CD4-positive, alpha-beta T cell (primary cell): ENCODE results near the gene SAG. TPM values are rescaled to one million over a fixed set of nuclear protein-coding genes. Genes with fewer than 3 reads are reported as not detected.

Experiments
- ATAC-seq: fragments of 200-7000 bp; cut with Tn5 transposase; one replicate; pipeline ENCODE4 v1.10.0; 2022; ENCODE audit warnings: mild to moderate bottlenecking; ENCODE audit not compliant: poor library complexity
- CTCF ChIA-PET: fragments of 350-600 bp; sonication (Branson Sonifier 250); formaldehyde crosslinking; loops from one replicate; lab custom pipeline; 2021; ENCODE audit warnings: antibody characterized with exemption, inconsistent platforms; lab: Charles Lee
- POLR2A ChIA-PET: fragments of 350-600 bp; sonication (Branson Sonifier 250); formaldehyde crosslinking; loops from one replicate; lab custom pipeline; 2021; ENCODE audit warnings: antibody characterized with exemption, inconsistent platforms; lab: Charles Lee
- DNase-seq, 14 experiments: peaks; one replicate each; pipeline ENCODE4 v3.0.0-alpha.2; 2013 to 2020; ENCODE audit warnings: mixed read lengths in 2 of 14
- H3K27ac ChIP-seq, 2 donors: one replicate each; pipeline versions ENCODE4 v1.5.1 to v1.7.0; 2013; ENCODE audit warnings: low read length in 2 of 2, low read depth in 1 of 2, mild to moderate bottlenecking in 1 of 2
- H3K27me3 ChIP-seq, 2 experiments: 1 replicate in 1 of 2; 2 replicates in 1 of 2; pipeline versions ENCODE4 v1.6.1 to v1.7.0; 2013; ENCODE audit warnings: low read length in 2 of 2, control low read depth in 1 of 2, mild to moderate bottlenecking in 1 of 2, moderate library complexity in 1 of 2; ENCODE audit not compliant: insufficient read depth in 2 of 2, control insufficient read depth in 1 of 2
- H3K36me3 ChIP-seq: one replicate; pipeline ENCODE4 v1.6.1; 2013; ENCODE audit warnings: low read length, control low read depth; ENCODE audit not compliant: insufficient read depth
- H3K4me1 ChIP-seq: one replicate; pipeline ENCODE4 v1.6.1; 2013; ENCODE audit warnings: low read length, control low read depth; ENCODE audit not compliant: insufficient read depth
- H3K4me3 ChIP-seq: one replicate; pipeline ENCODE4 v1.5.1; 2013; ENCODE audit warnings: mild to moderate bottlenecking, low read length, moderate library complexity
- H3K9me3 ChIP-seq, 2 experiments: 1 replicate in 1 of 2; 2 replicates in 1 of 2; pipeline versions ENCODE4 v1.6.1 to v1.7.0; 2013; ENCODE audit warnings: low read length in 2 of 2, mild to moderate bottlenecking in 2 of 2, control low read depth in 1 of 2, moderate library complexity in 1 of 2; ENCODE audit not compliant: control insufficient read depth in 1 of 2, insufficient read depth in 1 of 2
- H3K27ac Mint-ChIP-seq: one replicate; pipeline ENCODE4 v1.8.0; 2020; ENCODE audit warnings: mixed read lengths
- H3K27me3 Mint-ChIP-seq: one replicate; pipeline ENCODE4 v1.8.0; 2021; ENCODE audit warnings: mixed read lengths
- H3K36me3 Mint-ChIP-seq: one replicate; pipeline ENCODE4 v1.8.0; 2021; ENCODE audit warnings: low read depth, mixed read lengths
- H3K4me1 Mint-ChIP-seq: one replicate; pipeline ENCODE4 v1.8.0; 2021; ENCODE audit warnings: low read depth, mixed read lengths
- H3K4me3 Mint-ChIP-seq: one replicate; pipeline ENCODE4 v1.8.0; 2020; ENCODE audit warnings: mild to moderate bottlenecking, mixed read lengths
- H3K9me3 Mint-ChIP-seq: one replicate; pipeline ENCODE4 v1.8.0; 2020; ENCODE audit warnings: mixed read lengths
- intact Hi-C, 2 experiments: fragments of 100-400 bp; cut with DNase I in 1 of 2; cut with micrococcal nuclease in 1 of 2; formaldehyde crosslinking; loops; one replicate each; pipeline versions ENCODE4 v1.15.1 to v1.9.0; 2023 to 2025; cut with DNase I, micrococcal nuclease
- total RNA-seq, 174 experiments: library from RNA in 2 of 174; stranded (reverse) in 2 of 174; gene quantifications; one replicate each; pipeline ENCODE4 v1.2.3 and lab custom pipeline; 2021 to 2026
- TF ChIP-seq, protein P1 (sequence below): fragments of 200-600 bp; IDR thresholded peaks from one replicate; pipeline ENCODE4 v1.8.0; 2022; ENCODE audit warnings: antibody characterized with exemption, mild to moderate bottlenecking

Gene SAG
- total RNA-seq, 2 experiments from 2014 or later: 0.03 to 0.22 TPM

DNA sequence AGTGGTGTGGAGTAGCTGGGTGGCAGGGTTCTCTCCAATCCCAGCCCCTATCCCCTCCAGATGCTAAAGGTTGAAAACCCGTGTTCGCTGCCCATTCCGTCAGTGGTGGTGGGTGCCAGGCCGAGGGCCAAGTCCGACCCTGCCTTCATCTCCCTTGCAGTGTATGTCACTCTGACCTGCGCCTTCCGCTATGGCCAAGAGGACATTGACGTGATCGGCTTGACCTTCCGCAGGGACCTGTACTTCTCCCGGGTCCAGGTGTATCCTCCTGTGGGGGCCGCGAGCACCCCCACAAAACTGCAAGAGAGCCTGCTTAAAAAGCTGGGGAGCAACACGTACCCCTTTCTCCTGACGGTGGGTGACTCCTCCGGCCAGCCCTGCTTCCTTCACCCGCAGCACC lies 12.9 kb downstream of the SAG start:
- ATAC-seq (no peak), DNase-seq (no peak)
- Mint-ChIP-seq H3K36me3 (no peaks in the 10 kb centered on the region), H3K4me1 (peaks cover 14% of the 10 kb centered on the region), H3K27ac (no peak overlapping the region), H3K27me3 (no peaks in the 10 kb centered on the region), H3K9me3 (no peaks in the 10 kb centered on the region), H3K4me3 (no peak overlapping the region)
- Histone ChIP-seq H3K36me3 (no peaks in the 10 kb centered on the region), H3K9me3 (no peaks in the 10 kb centered on the region), H3K27me3 (no peaks in the 10 kb centered on the region), H3K4me3 (no peak overlapping the region), H3K4me1 (peaks cover 9% of the 10 kb centered on the region), H3K27ac (no peak overlapping the region)
- intact Hi-C loops: no loop called here
- TF ChIP-seq, protein P1, sequence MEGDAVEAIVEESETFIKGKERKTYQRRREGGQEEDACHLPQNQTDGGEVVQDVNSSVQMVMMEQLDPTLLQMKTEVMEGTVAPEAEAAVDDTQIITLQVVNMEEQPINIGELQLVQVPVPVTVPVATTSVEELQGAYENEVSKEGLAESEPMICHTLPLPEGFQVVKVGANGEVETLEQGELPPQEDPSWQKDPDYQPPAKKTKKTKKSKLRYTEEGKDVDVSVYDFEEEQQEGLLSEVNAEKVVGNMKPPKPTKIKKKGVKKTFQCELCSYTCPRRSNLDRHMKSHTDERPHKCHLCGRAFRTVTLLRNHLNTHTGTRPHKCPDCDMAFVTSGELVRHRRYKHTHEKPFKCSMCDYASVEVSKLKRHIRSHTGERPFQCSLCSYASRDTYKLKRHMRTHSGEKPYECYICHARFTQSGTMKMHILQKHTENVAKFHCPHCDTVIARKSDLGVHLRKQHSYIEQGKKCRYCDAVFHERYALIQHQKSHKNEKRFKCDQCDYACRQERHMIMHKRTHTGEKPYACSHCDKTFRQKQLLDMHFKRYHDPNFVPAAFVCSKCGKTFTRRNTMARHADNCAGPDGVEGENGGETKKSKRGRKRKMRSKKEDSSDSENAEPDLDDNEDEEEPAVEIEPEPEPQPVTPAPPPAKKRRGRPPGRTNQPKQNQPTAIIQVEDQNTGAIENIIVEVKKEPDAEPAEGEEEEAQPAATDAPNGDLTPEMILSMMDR: no peak
- POLR2A ChIA-PET: interaction anchor here (0.6 to 1.0 kb wide), 2 partner anchors 53 to 865 kb away, joined by 3 to 4 read pairs; no protein-coding TSS in a partner anchor
- CTCF ChIA-PET: no interaction called here

DNA sequence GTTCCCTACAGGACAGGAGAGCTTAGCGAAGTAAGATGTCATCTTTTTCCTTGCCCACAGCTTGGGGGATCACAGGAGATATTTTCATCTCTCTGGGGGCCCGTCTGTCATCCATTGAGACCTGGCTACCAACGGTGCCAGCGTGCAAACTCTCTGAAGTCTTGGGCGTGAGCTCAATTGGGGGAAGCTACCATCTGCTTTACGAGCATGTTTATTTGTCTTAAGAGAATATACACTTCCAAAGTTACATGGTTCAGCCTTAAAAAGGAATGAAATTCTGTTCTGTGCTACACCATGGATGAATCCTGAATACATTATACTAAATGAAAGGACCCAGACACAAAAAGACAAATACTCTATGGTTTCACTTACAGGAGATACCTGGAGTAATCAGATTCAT lies 13.6 kb downstream of the SAG start:
- TF ChIP-seq, protein P1: no peak
- no peak overlapping the region for H3K27ac Mint-ChIP-seq
- Histone ChIP-seq H3K4me3 (no peak overlapping the region), H3K4me1 (peaks cover 9% of the 10 kb centered on the region), H3K36me3 (no peaks in the 10 kb centered on the region), H3K27ac (no peak overlapping the region), H3K9me3 (no peaks in the 10 kb centered on the region), H3K27me3 (no peaks in the 10 kb centered on the region)
- H3K4me3 Mint-ChIP-seq: no peak overlapping the region
- POLR2A ChIA-PET: interaction anchor here (0.6 to 2.9 kb wide), 3 partner anchors 10 to 864 kb away, joined by 3 to 9 read pairs (median 4); no protein-coding TSS in a partner anchor
- intact Hi-C loops: no loop called here
- CTCF ChIA-PET: interaction anchor here (0.7 kb wide), 1 partner anchor 33 kb away, joined by 4 read pairs; no protein-coding TSS in a partner anchor
- no peaks in the 10 kb centered on the region for H3K36me3 Mint-ChIP-seq
- ATAC-seq: no peak
- H3K4me1 Mint-ChIP-seq: peaks cover 15% of the 10 kb centered on the region
- no peaks in the 10 kb centered on the region for H3K9me3 Mint-ChIP-seq
- H3K27me3 Mint-ChIP-seq: no peaks in the 10 kb centered on the region
- DNase-seq: no peak

DNA sequence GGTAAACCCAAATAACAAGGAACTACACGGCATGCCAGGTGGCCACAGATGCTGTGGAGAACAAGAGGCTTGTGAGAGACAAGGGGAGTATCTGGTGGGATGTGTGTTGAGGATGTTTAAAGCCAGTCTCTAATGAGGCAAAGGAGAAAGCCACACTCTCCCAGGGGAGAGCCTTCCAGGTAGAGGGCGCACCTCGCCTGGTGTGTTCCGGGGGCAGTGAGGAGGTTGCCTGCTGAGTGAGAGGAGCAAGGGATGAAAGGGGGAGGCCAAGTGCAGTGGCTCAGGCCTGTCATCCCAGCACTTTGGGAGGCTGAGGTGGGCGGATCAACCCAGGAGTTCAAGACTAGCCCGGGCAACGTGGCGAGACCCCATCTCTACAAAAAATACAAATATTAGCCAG lies 16.2 kb downstream of the SAG start:
- intact Hi-C loops: loop anchor here in 1 of 2 experiments (2.0 kb wide), 1 partner anchor 17 kb away; no protein-coding TSS in a partner anchor
- TF ChIP-seq, protein P1: no peak
- no peak overlapping the region for H3K4me3 Mint-ChIP-seq
- Histone ChIP-seq H3K4me3 (no peak overlapping the region), H3K9me3 (peaks cover 0 to 5% of the 10 kb centered on the region in 2 experiments), H3K4me1 (peaks cover 9% of the 10 kb centered on the region), H3K27me3 (no peaks in the 10 kb centered on the region), H3K36me3 (no peaks in the 10 kb centered on the region), H3K27ac (no peak overlapping the region)
- H3K27me3 Mint-ChIP-seq: no peaks in the 10 kb centered on the region
- ChIA-PET CTCF (no interaction called here), POLR2A (interaction anchor here (2.9 kb wide), 1 partner anchor 8 kb away, joined by 9 read pairs; no protein-coding TSS in a partner anchor)
- H3K9me3 Mint-ChIP-seq: no peaks in the 10 kb centered on the region
- ATAC-seq: no peak
- H3K4me1 Mint-ChIP-seq: peaks cover 15% of the 10 kb centered on the region
- no peak overlapping the region for H3K27ac Mint-ChIP-seq
- no peak for DNase-seq
- H3K36me3 Mint-ChIP-seq: no peaks in the 10 kb centered on the region
